Mesenchymal stem cell (in vitro differentiated cells and primary cell): ENCODE results near the gene PAFAH2.

Experiments
- DNase-seq: peaks from one replicate; pipeline ENCODE4 v3.0.0-alpha.2; 2013
- H2AFZ ChIP-seq: one replicate; pipeline ENCODE4 v1.6.1; 2013; ENCODE audit warnings: low read depth, mild to moderate bottlenecking, control low read depth, inconsistent platforms, low read length, moderate library complexity
- H2AK5ac ChIP-seq: 2 replicates; pipeline ENCODE4 v1.6.1; 2013; ENCODE audit warnings: low read length, moderate library complexity, mild to moderate bottlenecking, inconsistent platforms; ENCODE audit not compliant: severe bottlenecking
- H2BK120ac ChIP-seq: one replicate; pipeline ENCODE4 v1.6.1; 2013; ENCODE audit warnings: low read depth, mild to moderate bottlenecking, inconsistent platforms, low read length, moderate library complexity
- H2BK12ac ChIP-seq, 2 experiments: one replicate each; pipeline ENCODE4 v1.6.1; 2013; ENCODE audit warnings: inconsistent platforms in 2 of 2, low read length in 2 of 2, mild to moderate bottlenecking in 2 of 2, moderate library complexity in 2 of 2, control low read depth in 1 of 2
- H2BK15ac ChIP-seq: one replicate; pipeline ENCODE4 v1.6.1; 2013; ENCODE audit warnings: mild to moderate bottlenecking, low read depth, inconsistent platforms; ENCODE audit not compliant: poor library complexity, severe bottlenecking
- H2BK5ac ChIP-seq: 2 replicates; pipeline ENCODE4 v1.6.1; 2013; ENCODE audit warnings: low read depth, mild to moderate bottlenecking, low read length, control low read depth, inconsistent platforms; ENCODE audit not compliant: poor library complexity, severe bottlenecking
- H3K14ac ChIP-seq, 2 experiments: one replicate each; pipeline ENCODE4 v1.6.1; 2013; ENCODE audit warnings: inconsistent platforms in 2 of 2, low read length in 2 of 2, control low read depth in 1 of 2, mild to moderate bottlenecking in 1 of 2, moderate library complexity in 1 of 2
- H3K18ac ChIP-seq, 2 experiments: one replicate each; pipeline ENCODE4 v1.6.1; 2013; ENCODE audit warnings: inconsistent platforms in 2 of 2, low read length in 2 of 2, control low read depth in 1 of 2, low read depth in 1 of 2, mild to moderate bottlenecking in 1 of 2
- H3K23ac ChIP-seq, 2 experiments: one replicate each; pipeline ENCODE4 v1.6.1; 2013; ENCODE audit warnings: inconsistent platforms in 2 of 2, low read length in 2 of 2, mild to moderate bottlenecking in 2 of 2, moderate library complexity in 2 of 2, control low read depth in 1 of 2
- H3K27ac ChIP-seq: 2 replicates; pipeline ENCODE4 v1.5.1; 2013; ENCODE audit warnings: mild to moderate bottlenecking, moderate library complexity, low read length, control low read depth, inconsistent platforms; ENCODE audit not compliant: poor library complexity, severe bottlenecking
- H3K27me3 ChIP-seq, 2 experiments: 2 replicates each; pipeline versions ENCODE4 v1.6.1 to v1.7.0; 2013; ENCODE audit warnings: low read length in 2 of 2, mild to moderate bottlenecking in 2 of 2, moderate library complexity in 2 of 2, control low read depth in 1 of 2, inconsistent platforms in 1 of 2; ENCODE audit not compliant: control insufficient read depth in 1 of 2, insufficient read depth in 1 of 2
- H3K36me3 ChIP-seq, 2 experiments: 2 replicates each; pipeline versions ENCODE4 v1.6.1 to v1.7.0; 2013; ENCODE audit warnings: low read length in 2 of 2, control low read depth in 1 of 2, inconsistent platforms in 1 of 2, low read depth in 1 of 2, mild to moderate bottlenecking in 1 of 2; ENCODE audit not compliant: insufficient read depth in 2 of 2, control insufficient read depth in 1 of 2
- H3K4ac ChIP-seq, 2 experiments: one replicate each; pipeline ENCODE4 v1.6.1; 2013; ENCODE audit warnings: inconsistent platforms in 2 of 2, low read length in 2 of 2, mild to moderate bottlenecking in 2 of 2, moderate library complexity in 2 of 2, control low read depth in 1 of 2, low read depth in 1 of 2
- H3K4me1 ChIP-seq: 2 replicates; pipeline ENCODE4 v1.6.1; 2013; ENCODE audit warnings: low read depth, low read length, control low read depth; ENCODE audit not compliant: control insufficient read depth, insufficient read depth
- H3K4me2 ChIP-seq: 2 replicates; pipeline ENCODE4 v1.6.1; 2013; ENCODE audit warnings: low read length, mild to moderate bottlenecking, inconsistent platforms; ENCODE audit not compliant: poor library complexity, severe bottlenecking
- H3K4me3 ChIP-seq, 2 experiments: 2 replicates each; pipeline versions ENCODE4 v1.5.1 to v1.7.0; 2013; ENCODE audit warnings: low read length in 2 of 2, mild to moderate bottlenecking in 2 of 2, control low read depth in 1 of 2, low read depth in 1 of 2; ENCODE audit not compliant: insufficient read depth in 1 of 2
- H3K79me1 ChIP-seq: replicated peaks from 2 replicates; pipeline ENCODE4 v1.6.1; 2013; ENCODE audit warnings: mild to moderate bottlenecking, control low read depth, low read length, inconsistent platforms; ENCODE audit not compliant: poor library complexity, severe bottlenecking
- H3K9ac ChIP-seq: 2 replicates; pipeline ENCODE4 v1.7.0; 2013; ENCODE audit warnings: mild to moderate bottlenecking, low read length, moderate library complexity
- H3K9me3 ChIP-seq: 2 replicates; pipeline ENCODE4 v1.7.0; 2013; ENCODE audit warnings: mild to moderate bottlenecking, low read length; ENCODE audit not compliant: control insufficient read depth
- H4K8ac ChIP-seq: one replicate; pipeline ENCODE4 v1.6.1; 2013; ENCODE audit warnings: inconsistent platforms, mild to moderate bottlenecking, low read length, moderate library complexity
- H4K91ac ChIP-seq: one replicate; pipeline ENCODE4 v1.6.1; 2013; ENCODE audit warnings: mild to moderate bottlenecking, low read length, inconsistent platforms
- WGBS: methylation state at CpG from one replicate; pipeline ENCODE4 v1.1.7; 2013; ENCODE audit warnings: mixed read lengths; 5-methylcytosine and 5-hydroxymethylcytosine counted together

Gene PAFAH2

GRCh38 chr1:25948641-25949040 lies 49.2 kb downstream of the PAFAH2 start:
- Histone ChIP-seq H2BK15ac (no peak overlapping the region), H2AK5ac (no peak overlapping the region), H3K18ac (no peak overlapping the region), H4K8ac (no peak overlapping the region), H3K27me3 (no peaks in the 10 kb centered on the region), H3K4ac (no peak overlapping the region), H2BK5ac (no peak overlapping the region), H3K4me1 (peaks cover 2% of the 10 kb centered on the region), H2AFZ (no peak overlapping the region), H3K9me3 (peaks cover 3% of the 10 kb centered on the region), H2BK120ac (no peak overlapping the region), H2BK12ac (no peak overlapping the region), H3K9ac (no peak overlapping the region), H3K23ac (no peak overlapping the region), H3K36me3 (no peaks in the 10 kb centered on the region), H3K4me3 (no peak overlapping the region), H3K14ac (no peak overlapping the region), H3K4me2 (no peak overlapping the region), H3K79me1 (no peaks in the 10 kb centered on the region), H3K27ac (no peak overlapping the region), H4K91ac (no peak overlapping the region)
- WGBS: 92% methylated on average over 2 of the region's 4 CpGs
- no peak for DNase-seq

- Histone ChIP-seq H3K18ac (no peak overlapping the region), H3K4me1 (no peaks in the 10 kb centered on the region), H3K23ac (no peak overlapping the region), H2AFZ (no peak overlapping the region), H4K8ac (no peak overlapping the region), H2BK12ac (no peak overlapping the region), H3K27ac (no peak overlapping the region), H3K27me3 (no peaks in the 10 kb centered on the region), H3K14ac (no peak overlapping the region), H3K79me1 (no peaks in the 10 kb centered on the region), H3K9me3 (peaks cover 3% of the 10 kb centered on the region), H2BK120ac (no peak overlapping the region), H3K4me3 (no peak overlapping the region), H3K36me3 (no peaks in the 10 kb centered on the region), H2BK5ac (no peak overlapping the region), H4K91ac (no peak overlapping the region), H2BK15ac (no peak overlapping the region), H3K9ac (no peak overlapping the region), H3K4ac (no peak overlapping the region), H2AK5ac (no peak overlapping the region), H3K4me2 (no peak overlapping the region)
- WGBS: no CpG with 5 or more reads among the region's 2 CpGs
- no peak for DNase-seq
Measured at GRCh38 chr1:25947027-25947426, 50.8 kb downstream of the PAFAH2 start.

GRCh38 chr1:25945761-25946160 lies 52.1 kb downstream of the PAFAH2 start:
- Histone ChIP-seq H3K27ac (no peak overlapping the region), H3K18ac (no peak overlapping the region), H2BK15ac (no peak overlapping the region), H3K4me2 (no peak overlapping the region), H3K27me3 (peaks cover 0 to under 1% of the 10 kb centered on the region in 2 experiments), H3K9ac (no peak overlapping the region), H2AK5ac (no peak overlapping the region), H3K9me3 (peaks cover 3% of the 10 kb centered on the region), H4K8ac (no peak overlapping the region), H3K4me1 (no peaks in the 10 kb centered on the region), H2BK5ac (no peak overlapping the region), H2AFZ (no peak overlapping the region), H3K4ac (no peak overlapping the region), H2BK120ac (no peak overlapping the region), H4K91ac (no peak overlapping the region), H3K4me3 (no peak overlapping the region), H3K23ac (no peak overlapping the region), H3K14ac (no peak overlapping the region), H2BK12ac (no peak overlapping the region), H3K36me3 (no peaks in the 10 kb centered on the region), H3K79me1 (no peaks in the 10 kb centered on the region)
- no peak for DNase-seq
- WGBS: 96% methylated on average over 3 of the region's 5 CpGs

GRCh38 chr1:25944986-25945385 lies 52.9 kb downstream of the PAFAH2 start:
- H2BK12ac ChIP-seq: no peak overlapping the region
- peaks cover 3% of the 10 kb centered on the region for H3K9me3 ChIP-seq
- no peak overlapping the region for H2BK120ac ChIP-seq
- no peak overlapping the region for H3K9ac ChIP-seq
- H3K4me2 ChIP-seq: no peak overlapping the region
- no peak overlapping the region for H2AK5ac ChIP-seq
- H2BK15ac ChIP-seq: no peak overlapping the region
- H3K36me3 ChIP-seq: no peaks in the 10 kb centered on the region
- no peaks in the 10 kb centered on the region for H3K79me1 ChIP-seq
- no peak overlapping the region for H3K18ac ChIP-seq
- no peak overlapping the region for H2AFZ ChIP-seq
- no peak overlapping the region for H3K23ac ChIP-seq
- H3K4ac ChIP-seq: no peak overlapping the region
- H3K14ac ChIP-seq: no peak overlapping the region
- H3K4me1 ChIP-seq: no peaks in the 10 kb centered on the region
- DNase-seq: peak; percentile 38
- H3K27ac ChIP-seq: no peak overlapping the region
- peaks cover 0 to 6% of the 10 kb centered on the region in 2 experiments for H3K27me3 ChIP-seq
- H4K8ac ChIP-seq: no peak overlapping the region
- no peak overlapping the region for H3K4me3 ChIP-seq
- WGBS: 82% methylated on average over 2 of the region's 3 CpGs
- no peak overlapping the region for H2BK5ac ChIP-seq
- H4K91ac ChIP-seq: no peak overlapping the region
